Mesothelial cell of epicardium (in vitro differentiated cells): ENCODE data around the gene SHROOM1. TPM values are rescaled to one million over a fixed set of nuclear protein-coding genes. Genes with fewer than 3 reads are reported as not detected.

ENCODE experiments used
- DNase-seq, 2 experiments: peaks; one replicate each; pipeline ENCODE4 v3.0.0; 2021; ENCODE audit warnings: low spot score in 2 of 2; ENCODE audit not compliant: unreplicated experiment in 2 of 2
- H3K27ac Mint-ChIP-seq: 2 replicates; pipeline ENCODE4 v1.8.0; 2021; ENCODE audit warnings: mixed read lengths
- H3K27me3 Mint-ChIP-seq: 2 replicates; pipeline ENCODE4 v1.8.0; 2021; ENCODE audit warnings: low read depth, mixed read lengths
- H3K36me3 Mint-ChIP-seq: 2 replicates; pipeline ENCODE4 v1.8.0; 2021; ENCODE audit warnings: mixed read lengths
- H3K4me1 Mint-ChIP-seq: 2 replicates; pipeline ENCODE4 v1.8.0; 2021; ENCODE audit warnings: mixed read lengths
- H3K4me3 Mint-ChIP-seq: 2 replicates; pipeline ENCODE4 v1.8.0; 2021; ENCODE audit warnings: mild to moderate bottlenecking, moderate library complexity, mixed read lengths
- H3K9me3 Mint-ChIP-seq: 2 replicates; pipeline ENCODE4 v1.8.0; 2021; ENCODE audit warnings: mixed read lengths
- total RNA-seq: library from RNA; stranded (reverse); gene quantifications from 3 replicates; pipeline ENCODE4 v1.2.1, GENCODE V29; 2021
- TF ChIP-seq, protein P1 (sequence below): fragments of 200-600 bp; sonication (generic); IDR thresholded peaks from one replicate; pipeline ENCODE4 v1.5.0; 2021; ENCODE audit warnings: antibody characterized with exemption; ENCODE audit not compliant: unreplicated experiment

SHROOM1 gene
- total RNA-seq, 1 donor from 2014 or later: 12.2 TPM

DNA sequence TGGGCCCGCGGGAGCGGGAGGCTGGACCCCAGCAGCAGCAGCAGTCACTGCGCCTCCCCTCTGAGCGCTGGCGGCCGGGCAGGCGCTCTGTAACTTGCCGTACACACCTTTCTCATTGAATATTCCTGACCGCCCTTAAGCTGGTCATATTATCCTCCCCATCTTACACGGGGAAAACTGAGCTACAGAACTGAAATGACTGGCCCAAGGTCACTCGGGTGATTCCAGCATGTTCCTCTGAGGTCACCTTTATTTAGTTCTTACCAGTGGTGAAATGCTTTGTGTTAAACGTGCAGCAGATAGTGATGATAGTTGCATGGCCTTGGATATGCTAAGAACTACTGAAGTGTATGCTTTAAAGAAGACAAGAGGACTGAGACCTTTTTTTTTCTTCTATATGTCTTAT, 36.6 kb upstream of the SHROOM1 start:
- peak overlapping the region; percentile 99 for H3K27ac Mint-ChIP-seq
- H3K4me1 Mint-ChIP-seq: peaks cover 25% of the 10 kb centered on the region
- TF ChIP-seq, protein P1, sequence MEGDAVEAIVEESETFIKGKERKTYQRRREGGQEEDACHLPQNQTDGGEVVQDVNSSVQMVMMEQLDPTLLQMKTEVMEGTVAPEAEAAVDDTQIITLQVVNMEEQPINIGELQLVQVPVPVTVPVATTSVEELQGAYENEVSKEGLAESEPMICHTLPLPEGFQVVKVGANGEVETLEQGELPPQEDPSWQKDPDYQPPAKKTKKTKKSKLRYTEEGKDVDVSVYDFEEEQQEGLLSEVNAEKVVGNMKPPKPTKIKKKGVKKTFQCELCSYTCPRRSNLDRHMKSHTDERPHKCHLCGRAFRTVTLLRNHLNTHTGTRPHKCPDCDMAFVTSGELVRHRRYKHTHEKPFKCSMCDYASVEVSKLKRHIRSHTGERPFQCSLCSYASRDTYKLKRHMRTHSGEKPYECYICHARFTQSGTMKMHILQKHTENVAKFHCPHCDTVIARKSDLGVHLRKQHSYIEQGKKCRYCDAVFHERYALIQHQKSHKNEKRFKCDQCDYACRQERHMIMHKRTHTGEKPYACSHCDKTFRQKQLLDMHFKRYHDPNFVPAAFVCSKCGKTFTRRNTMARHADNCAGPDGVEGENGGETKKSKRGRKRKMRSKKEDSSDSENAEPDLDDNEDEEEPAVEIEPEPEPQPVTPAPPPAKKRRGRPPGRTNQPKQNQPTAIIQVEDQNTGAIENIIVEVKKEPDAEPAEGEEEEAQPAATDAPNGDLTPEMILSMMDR: no peak
- H3K9me3 Mint-ChIP-seq: no peaks in the 10 kb centered on the region
- no peaks in the 10 kb centered on the region for H3K27me3 Mint-ChIP-seq
- peak overlapping the region; percentile 96 for H3K4me3 Mint-ChIP-seq
- peaks cover 3% of the 10 kb centered on the region for H3K36me3 Mint-ChIP-seq
- DNase-seq: no peak

DNA sequence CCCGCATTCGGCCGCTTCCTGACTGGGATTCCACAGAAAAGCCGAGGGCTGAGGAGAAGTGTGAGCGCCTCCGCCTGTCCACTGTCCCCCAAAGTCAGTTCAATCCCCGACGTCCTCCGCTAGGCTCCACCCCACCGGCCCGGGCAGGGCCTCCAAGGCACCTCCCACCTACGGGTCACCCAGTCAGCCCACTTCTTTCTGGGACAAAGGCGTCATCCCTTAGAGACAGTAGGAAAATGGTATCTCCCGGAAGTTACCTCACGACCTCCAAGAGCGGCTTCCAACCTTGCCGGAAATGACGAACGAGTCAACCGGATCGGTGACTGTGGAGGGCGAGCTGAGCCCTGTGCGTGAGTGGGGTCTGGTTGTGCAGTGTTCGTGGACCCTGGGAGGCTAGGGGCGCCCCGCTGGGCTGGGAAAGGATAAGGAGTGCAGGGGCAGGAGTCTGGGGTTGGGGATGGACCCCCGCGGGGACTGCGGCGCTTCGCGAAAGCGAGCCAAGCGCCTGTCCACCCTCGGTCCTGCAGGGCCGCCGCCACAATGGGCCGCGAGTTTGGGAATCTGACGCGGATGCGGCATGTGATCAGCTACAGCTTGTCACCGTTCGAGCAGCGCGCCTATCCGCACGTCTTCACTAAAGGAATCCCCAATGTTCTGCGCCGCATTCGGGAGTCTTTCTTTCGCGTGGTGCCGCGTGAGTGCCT, 36.0 kb upstream of the SHROOM1 start, which contains the start of the genes GDF9 and UQCRQ:
Gene GDF9, minus strand, starts transcription at position 128 of the 704 bp plus-strand sequence. CDS start 1,936 bp downstream, outside the sequence.
Gene UQCRQ, plus strand, starts transcription at position 301 of the 704 bp plus-strand sequence. Its CDS starts 240 bp downstream, at position 541.
- H3K36me3 Mint-ChIP-seq: peaks cover 3% of the 10 kb centered on the region
- H3K9me3 Mint-ChIP-seq: no peaks in the 10 kb centered on the region
- H3K4me3 Mint-ChIP-seq: peak within 1 kb of the TSS; percentile 96
- no peaks in the 10 kb centered on the region for H3K27me3 Mint-ChIP-seq
- TF ChIP-seq, protein P1: no peak
- H3K27ac Mint-ChIP-seq: peak within 1 kb of the TSS; percentile 99
- peaks cover 25% of the 10 kb centered on the region for H3K4me1 Mint-ChIP-seq
- DNase-seq: peak; percentile 74 to 85

DNA sequence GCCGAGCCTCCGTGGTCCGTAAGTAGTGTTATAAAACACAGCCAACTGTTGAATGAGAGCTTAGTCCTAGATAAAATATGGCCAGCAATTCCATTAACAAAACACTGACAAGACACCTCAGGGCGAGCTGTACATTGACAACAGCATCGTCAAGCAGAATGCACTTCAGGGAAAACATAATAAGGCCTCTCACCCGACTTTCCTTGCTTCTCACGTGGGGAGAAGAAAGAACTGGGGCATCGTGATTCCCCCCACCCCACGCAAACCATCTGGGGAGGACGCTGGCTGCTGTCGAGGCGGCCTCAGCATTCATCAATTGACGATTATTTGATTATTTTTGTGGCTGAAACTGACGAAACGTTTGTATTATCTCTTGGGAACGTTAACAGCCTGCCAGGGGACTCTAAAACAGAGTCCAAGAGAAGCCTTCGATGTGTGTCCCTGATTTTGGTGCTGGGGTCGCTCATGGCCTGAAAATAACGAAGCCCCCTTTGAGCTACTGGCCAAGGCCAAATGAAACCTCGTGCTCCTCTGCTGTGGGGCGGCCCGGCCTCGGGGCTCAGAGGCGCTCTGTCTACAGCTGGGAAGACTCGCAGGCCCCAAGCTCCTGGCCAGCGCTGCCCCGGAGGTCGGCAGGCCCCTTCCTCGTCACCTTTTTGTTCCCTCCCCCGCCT, 35.4 kb upstream of the SHROOM1 start:
- H3K9me3 Mint-ChIP-seq: no peaks in the 10 kb centered on the region
- TF ChIP-seq, protein P1: no peak

DNA sequence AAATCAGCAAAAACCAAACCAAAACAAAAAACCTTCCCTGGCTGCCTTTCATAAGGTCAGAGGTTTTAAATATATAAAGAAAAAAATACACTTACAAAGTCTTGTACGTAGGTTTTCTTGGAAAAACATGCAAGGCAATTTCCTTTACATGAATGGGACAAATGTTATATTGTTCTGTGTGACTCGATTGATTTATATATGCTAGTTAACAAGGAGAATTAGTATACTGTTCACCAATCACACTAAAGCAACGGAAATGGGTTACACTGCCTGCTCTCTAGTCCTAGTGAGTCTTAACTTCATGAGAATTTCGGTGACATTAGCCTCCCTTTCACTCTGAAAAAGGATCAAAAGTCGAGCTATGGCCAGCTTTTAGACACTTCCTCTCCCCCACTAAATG, 30.3 kb upstream of the SHROOM1 start:
- no peaks in the 10 kb centered on the region for H3K9me3 Mint-ChIP-seq
- no peak for DNase-seq
- H3K27ac Mint-ChIP-seq: no peak overlapping the region
- H3K27me3 Mint-ChIP-seq: peaks cover 13% of the 10 kb centered on the region
- no peak overlapping the region for H3K4me3 Mint-ChIP-seq
- TF ChIP-seq, protein P1: no peak
- no peaks in the 10 kb centered on the region for H3K36me3 Mint-ChIP-seq
- H3K4me1 Mint-ChIP-seq: peaks cover 6% of the 10 kb centered on the region

More for the DNA sequence above, 35.4 kb upstream of the SHROOM1 start:
- peak overlapping the region; percentile 96 for H3K4me3 Mint-ChIP-seq
- no peak for DNase-seq
- no peaks in the 10 kb centered on the region for H3K27me3 Mint-ChIP-seq
- peaks cover 3% of the 10 kb centered on the region for H3K36me3 Mint-ChIP-seq
- peaks cover 25% of the 10 kb centered on the region for H3K4me1 Mint-ChIP-seq
- peak overlapping the region; percentile 99 for H3K27ac Mint-ChIP-seq

DNA sequence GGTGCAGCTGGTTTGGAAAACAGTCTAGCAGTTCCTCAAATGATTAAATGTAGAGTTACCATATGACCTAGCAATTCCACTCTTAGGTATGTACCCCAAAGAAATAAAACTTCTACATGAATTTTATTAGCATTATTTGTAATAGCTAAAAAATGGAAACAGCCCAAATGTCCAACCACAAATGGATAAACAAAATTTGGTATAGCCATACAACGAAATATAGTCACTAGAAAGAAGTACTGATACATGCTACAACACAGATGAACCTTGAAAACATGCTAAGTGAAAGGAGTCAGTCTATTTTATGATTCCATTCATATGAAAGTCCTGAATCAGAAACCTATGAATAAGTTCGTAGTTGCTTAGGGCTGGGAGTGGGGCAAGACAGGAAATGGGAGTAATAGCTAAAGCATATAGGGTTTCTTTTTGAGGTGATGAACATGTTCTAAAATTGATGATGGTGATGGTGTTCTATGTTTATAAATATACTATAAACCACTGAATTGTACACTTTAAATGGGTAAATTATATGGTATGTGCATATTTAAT, 29.5 kb upstream of the SHROOM1 start:
- DNase-seq: no peak
- Mint-ChIP-seq H3K4me3 (no peak overlapping the region), H3K4me1 (no peaks in the 10 kb centered on the region), H3K9me3 (no peaks in the 10 kb centered on the region), H3K27ac (no peak overlapping the region), H3K27me3 (peaks cover 13% of the 10 kb centered on the region), H3K36me3 (no peaks in the 10 kb centered on the region)
- TF ChIP-seq, protein P1: no peak
